ENCODE measurements around the gene LTBP2.
A peak's percentile ranks its signal among the peaks of the same experiment; 100 is the strongest.

LTBP2 gene

DNA sequence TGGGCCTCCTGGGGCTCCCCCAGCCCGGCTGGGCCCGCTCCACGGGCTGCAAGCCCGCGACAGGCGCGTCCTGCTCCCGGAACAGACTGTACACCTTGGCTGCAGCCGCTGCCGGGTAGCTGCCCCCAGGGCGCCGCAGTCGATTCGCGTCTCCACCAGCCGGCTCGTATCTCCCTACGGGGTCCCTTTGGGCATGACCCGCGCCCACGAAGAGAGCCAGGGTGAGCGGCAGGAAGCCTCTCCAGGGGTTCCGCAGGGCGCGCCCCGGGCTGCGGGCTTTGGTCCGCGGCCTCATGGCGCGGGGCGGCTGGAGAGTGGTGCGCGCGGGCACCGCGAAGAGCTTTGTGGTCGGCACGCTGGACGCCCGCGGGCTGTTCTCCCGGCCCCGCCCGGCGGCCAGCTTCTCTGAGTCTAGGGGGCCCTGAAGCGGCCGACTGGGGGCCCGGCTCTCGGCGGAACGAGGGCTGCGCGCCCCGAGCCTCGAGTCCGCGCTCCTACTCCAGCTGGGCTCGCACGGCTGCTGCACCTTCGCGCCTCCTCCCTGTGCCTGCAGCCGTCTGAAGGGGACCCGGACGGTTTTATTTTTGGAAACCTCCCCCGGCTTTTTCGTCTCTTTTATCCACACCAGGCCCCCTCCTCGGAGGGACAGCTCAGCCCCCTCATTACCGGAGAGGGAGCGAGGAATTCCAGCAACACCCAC lies at the start of gene LTBP2:
Gene LTBP2 (minus strand): TSS at position 588 of the 700 bp plus-strand sequence. CDS start 293 bp downstream, at position 295.
- DNase-seq, result peak; percentile 48

DNA sequence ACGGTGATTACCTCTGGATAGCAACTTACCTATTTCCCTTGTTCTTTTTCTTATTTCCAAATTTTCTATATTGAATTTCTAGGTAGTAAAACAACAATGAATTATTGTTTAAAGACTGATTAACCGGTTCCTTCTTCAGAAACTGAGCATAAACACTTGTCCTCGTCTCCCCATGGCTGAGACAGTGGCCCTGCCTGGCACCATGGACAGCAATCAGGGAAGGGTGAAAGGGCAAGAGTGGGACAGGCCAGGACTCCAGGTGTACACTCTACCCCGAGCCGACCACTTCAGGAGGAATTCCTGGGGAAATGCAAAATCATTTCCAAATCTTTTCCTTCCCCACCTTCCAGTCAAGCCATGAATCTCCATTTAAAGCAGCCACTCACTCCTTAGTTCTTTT lies 48.8 kb upstream of the LTBP2 start:
- no peak for DNase-seq

DNA sequence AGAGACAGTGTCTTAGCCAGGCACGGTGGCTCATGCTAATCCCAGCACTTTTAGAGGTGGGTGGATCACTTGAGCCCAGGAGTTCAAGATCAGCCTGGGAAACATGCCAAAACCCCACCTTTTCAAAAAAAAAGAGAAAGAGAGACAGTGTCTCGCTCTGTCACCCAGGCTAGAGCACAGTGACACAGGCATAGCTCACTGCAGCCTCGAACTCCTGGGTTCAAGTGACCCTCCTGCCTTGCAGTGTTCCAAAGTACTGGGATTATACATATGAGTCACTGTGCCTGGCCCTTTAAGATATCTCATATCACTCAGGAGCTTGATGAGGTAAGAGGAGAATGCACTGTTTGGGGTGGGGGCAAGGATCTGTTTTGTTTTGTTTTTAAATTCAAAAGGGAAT lies 48.1 kb upstream of the LTBP2 start:
- DNase-seq, result no peak

DNA sequence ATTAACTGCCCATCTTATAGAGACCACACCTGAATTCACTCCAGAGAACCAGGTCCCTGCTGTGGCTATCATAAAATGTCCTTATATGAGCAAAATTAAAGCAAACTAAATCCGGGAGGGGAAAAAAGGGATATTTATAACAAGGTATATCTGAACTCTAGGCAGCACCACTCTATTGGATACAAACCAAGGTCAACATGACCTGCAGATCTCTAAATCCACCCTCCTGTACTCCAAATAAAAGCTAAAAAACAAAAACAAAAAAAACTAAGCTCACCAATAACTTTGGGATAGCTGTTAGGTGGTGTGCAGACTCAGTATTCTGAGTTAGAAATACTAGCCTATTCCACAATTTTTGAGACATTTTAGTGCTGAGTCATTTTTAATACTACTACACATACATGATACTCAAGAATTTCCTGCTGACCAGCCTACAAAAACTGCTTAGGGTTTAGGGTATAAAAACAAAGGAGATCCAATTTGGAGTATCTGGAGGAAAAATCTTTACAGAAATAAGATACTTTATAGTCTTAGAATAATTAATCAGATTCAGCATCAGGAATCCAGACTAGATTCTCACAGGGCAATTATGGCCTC lies 46.6 kb upstream of the LTBP2 start:
- DNase-seq, result no peak

DNA sequence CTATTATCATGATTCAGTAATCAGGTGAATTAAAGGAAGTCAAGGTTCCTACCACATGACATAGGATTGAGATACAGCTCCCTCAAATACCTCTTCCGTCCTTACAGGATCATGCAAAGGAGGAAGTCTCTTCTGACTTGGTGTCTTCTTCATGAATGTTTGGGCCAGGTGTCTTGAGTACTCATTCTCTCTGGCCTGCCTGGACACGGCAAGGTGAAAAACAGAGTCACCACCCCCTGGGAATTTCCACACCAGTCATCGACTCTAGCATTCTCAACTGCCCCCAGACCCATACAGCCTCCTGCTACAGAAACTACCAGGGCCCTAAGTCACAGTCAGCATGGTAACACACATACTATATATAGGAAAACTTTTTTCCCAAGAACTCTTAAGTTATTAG lies 44.9 kb upstream of the LTBP2 start:
- no peak for DNase-seq

DNA sequence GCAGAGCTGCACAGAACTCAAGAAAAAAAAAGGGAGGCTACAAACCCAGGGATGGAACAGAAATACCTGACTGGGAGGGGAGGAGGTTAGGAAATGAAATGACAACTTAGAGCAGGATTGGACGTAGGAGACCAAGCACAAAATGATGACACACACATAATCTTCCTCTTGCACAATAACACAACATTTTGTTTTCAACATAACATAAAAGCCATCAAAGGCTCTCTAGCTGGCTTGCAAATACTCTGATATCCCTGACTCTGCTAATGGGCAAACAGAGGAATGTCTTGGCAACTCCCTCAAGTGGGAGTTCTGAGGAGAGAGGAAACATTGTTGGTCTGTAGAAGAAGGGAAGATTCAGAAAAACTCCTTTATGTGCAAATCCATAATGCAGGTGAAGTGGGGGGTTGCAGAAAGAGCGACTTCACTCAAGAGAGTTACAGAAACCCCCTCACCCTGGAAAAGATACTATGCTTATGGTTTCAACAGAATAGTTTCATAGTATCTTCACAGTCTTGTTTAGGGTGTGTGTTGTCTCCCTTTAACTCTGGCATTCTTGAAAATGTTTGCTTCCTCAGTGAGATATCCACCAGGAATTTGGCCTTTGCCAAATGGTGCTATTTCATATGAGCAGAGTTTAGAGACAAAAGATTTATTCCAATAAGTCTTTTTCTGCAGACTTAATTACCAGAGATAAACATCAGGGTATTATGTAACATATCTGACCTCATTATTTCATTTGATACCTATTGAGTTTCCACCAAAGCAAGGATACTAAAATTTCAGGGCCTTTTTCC lies 43.8 kb upstream of the LTBP2 start:
- no peak for DNase-seq

DNA sequence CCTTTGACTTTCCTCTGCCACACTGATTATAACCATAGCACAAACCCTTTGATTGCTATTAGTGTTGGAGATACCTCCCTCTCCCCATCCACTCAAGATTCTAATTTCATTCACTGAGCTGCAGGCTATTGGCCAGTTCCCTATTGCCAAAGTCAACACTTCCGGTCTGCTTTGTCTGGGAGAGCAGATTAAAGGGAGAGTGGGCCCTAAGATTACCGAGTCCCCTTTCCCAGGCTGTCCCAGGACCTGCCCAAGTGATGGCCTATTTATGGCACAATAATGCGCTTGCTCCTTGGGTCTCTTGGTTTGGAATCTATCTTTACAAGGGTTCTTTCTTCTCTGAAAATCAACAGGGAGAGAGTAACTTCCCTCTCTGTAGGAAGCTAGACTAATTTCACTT lies 42.9 kb upstream of the LTBP2 start:
- no peak for DNase-seq

DNA sequence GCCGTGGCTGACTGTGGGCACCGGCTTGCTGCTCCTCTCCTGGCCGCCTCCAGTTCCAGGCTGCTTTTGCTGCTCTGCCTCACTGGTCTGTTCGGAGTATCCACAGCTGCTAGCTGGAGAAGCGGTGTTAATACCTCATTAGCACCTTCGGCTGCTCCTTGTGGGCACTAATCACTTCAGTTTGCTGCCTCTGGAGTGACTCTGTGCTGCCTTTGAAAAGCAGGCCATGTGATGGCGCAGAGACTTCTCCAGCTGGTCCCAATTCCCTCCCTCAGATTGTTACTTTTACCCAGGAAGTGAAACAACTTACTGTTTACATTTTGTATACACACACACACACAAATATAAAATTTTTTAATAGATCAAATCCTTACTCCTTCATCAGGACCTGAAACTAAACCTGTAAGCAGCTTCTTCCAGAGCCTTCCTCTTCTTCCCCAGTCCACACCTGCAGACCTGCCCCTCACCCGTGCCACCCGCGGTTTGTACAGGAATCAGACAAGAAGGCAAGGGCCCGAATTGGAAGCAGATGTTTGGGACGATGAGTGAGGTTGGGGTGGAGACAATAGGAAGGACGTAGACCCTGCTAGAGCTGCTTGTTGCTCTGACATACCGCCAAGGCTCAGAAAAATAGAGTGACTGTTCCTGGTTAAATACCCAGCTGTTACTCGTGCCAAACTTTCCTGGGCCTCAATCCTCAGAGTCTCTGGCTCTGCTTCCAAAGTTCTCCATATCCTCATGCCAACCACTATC lies 41.5 kb upstream of the LTBP2 start:
- no peak for DNase-seq

DNA sequence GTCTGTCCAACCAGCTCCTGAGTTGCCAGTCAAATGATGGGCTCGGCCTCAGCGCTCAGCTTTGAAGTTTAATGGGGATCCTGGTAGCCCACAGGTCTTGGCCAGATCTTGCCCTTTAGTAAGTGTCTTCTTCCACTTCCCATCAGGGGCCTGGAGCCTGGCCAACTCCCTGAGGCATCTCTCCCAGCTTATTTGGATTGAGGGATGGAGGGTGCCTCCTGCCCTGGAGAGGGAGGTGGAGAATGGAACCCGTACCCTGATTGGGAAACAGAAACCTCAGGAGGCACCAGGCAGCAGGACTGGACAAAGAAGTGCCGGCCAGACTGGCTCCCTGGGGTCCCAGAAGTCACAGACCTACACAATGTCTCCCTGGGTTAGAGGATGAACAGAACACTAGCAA lies 40.5 kb upstream of the LTBP2 start:
- no peak for DNase-seq

DNA sequence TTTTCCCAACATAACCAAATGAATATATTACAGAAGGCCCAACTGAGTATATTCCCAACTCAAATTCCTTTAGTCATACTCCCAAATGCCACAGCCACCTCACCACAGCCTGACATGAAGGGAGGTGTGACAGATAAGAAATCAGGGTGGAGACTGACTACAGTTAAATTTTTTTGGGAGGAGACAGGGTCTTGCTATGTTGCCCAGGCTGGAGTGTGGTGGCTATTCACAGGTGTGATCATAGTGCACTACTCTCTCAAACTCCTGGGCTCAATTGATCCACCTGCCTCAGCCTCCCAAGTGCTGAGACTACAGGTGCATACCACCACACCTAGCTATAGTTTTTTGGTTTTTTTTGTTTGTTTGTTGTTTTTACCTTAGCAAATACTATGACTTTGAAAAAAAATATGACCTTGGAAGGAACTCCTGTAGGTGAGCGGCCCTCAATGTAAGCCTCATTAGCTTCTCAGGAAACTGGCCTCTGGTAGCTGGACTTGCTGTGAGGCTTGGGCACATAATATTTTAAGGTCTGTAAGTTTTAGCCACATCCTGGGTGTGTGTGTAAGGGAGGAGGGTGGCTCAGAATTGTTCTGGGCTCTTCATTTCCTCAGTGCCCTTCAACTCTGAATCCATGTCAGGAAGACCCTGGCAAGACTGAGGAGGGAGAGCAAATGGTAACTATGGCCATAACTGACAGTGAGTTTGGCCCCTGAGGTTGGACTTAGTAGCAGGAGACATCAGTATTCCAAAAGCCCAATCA lies 39.1 kb upstream of the LTBP2 start:
- no peak for DNase-seq

DNA sequence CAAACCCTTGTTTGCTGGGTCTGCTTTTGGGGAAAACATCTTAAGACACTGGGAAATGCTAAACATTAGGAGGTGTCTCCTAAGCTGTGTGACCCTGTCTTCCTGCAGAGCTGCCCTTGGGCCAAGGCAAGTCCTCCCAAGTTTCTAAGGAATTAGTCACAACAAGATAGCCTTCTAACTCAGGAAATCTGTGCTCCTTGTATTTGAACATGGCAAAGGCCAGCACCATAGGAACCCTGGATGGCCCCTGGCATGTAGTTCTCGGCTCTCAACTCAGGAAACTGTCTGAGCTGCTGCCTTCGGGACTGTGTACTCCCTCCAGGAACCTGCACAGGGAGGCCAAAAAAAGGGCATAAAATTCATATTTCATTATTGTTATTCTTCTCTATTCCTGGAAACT lies 37.6 kb upstream of the LTBP2 start:
- DNase-seq, result no peak

DNA sequence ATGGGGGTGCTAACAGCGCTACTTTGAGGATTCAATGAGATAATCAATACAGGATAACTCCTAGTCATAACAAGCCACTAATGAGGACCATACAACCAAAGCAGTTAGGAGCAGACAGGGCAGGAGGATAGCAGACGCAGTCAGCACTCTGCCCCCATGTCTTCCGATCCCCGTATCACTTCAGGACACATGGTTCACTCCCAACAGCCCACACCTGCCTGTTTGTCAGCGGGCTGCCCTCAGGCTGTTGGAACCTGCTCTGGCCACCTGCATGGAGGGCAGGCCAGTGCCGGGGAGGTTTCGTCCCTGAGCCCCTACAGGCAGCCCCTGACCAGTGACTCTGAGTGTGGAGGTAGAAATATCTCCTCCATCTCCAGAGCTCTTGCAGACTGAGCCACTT lies 37.1 kb upstream of the LTBP2 start:
- no peak for DNase-seq

DNA sequence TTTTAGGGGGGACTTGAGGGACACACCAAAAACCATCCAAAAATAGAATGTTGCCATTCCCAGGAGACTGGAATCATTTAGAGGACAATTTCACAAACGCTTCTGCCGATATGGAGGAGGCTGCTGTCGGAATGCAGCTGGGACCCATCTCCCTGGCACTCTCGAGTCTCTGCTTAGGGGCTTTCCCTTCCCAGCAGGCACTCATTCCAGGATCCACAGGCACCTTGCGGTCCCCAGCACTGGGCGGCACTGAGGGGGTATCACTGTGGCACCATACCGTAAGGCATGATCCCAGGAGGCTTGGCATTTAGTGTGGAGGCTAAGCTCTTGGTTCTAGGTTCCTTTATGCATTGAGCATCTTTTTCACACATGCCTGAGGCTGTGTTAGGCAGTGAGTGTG lies 36.6 kb upstream of the LTBP2 start:
- no peak for DNase-seq

DNA sequence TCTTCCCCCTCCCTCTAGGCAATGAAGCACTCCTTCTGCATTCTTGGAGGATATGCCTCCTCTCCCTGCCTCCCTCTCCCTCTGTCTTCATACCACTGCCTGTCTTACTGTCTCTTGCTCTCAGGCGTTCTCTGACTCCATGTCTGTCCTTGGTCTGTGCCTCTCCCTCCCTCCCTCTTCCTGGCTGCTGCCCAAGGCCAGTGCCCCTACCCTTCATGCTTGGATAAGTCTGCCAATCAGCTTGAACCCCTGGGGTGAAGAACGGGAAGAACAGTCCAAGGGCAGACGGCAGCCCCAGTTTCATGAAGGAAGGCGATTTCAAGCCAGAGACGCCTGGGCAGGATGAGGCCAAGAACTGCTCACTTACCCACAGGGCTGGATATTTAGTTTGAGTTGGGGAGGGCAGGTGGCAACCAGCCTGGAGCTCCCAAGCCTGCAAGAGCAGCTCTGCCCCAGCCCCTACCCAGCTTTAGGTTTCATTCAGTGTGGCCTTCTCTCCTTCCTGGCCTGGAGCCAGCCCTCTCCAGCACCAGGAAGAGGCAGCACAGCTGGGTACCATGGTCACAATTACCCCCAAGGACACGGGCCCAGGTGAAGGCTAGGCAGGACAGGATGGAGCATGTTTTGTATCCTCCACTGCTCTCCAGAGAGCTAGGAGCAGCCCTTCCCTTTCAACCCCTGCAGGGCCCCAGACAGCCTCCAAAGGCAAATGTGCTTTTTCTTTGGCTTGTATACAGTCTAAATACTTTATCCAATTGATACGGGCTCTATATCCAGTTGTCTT lies 35.8 kb upstream of the LTBP2 start:
- DNase-seq, result no peak

DNA sequence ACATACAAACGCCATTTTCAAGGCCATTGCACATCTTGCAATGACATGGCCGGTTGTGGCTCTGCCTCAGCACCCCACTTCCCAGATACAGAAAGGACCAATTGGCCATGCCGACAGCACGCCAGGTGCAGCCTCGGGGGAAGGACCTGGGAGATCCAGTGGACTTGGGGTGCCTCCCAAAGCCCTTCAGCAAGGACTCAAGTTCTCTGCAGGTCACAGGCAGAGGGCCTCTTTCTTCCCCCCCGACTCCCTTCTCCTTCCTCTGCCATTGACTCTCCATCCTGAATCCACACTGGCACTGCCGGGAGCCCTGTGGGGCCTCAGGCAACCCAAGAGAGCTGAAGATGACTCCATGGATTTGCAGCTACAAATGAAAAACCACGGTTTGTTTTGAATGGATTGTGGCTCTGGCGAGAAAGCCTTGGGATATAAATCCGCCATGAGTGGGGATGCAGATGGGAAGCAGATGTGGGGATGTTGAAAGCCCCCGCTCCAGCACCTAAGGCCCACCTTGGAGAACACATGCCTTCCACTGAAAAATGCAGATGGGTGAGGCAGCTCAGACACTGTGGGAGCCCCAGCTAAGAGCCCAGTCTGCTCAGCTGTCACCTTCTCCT lies 35.1 kb upstream of the LTBP2 start:
- DNase-seq, result no peak

DNA sequence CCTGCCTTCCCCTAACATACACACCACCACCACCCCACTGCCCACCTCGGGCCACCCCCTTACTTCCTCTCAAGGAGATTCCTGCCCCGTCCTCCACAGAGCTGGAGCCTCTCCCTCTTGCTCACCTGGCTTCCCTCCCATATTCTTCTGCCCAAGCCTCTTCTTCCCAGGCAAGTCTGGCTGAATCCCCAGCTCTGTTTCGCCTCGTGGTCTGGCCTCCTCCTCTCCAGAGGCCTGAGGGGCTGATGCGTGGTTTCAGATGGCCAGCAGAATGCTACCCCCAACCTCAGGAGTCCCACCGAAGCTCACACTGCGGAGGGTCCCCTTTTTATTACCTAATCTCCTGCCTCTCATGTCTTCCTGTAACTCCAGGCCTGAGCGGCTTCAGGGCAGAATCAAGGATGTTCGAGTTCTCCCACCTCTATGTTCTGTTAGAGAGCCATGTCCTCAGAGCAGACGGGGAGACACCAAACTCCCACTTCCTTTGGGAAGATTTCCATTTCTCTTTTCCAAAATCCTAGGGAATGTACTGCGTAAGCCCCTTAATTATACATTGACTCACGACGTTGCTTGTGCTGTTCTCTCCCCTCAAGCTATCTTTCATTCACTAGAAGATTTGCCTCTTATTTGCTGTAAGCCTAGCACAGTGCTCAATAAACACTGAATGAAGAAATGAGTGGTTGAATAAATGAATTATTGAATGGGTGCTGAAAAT lies 33.9 kb upstream of the LTBP2 start:
- DNase-seq, result no peak

DNA sequence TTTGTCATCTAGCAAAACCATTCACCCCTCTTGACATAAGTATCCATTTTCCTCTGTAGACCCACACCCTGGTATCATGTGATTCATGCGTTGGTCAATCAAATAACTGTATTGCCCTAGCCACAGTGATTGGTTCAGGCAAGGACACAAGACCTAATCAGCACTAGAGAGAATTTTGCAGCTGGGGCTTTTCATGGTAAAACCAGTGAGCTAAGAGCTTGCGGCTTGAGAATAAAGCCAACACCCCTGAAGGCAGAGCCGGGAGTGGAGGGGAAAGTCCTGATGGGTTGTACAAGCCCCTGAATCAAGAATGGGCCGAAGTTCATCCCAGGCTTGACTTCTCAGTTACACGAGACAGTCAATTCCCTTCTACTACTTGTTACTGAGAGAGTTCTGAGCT lies 33.2 kb upstream of the LTBP2 start:
- DNase-seq, result no peak

DNA sequence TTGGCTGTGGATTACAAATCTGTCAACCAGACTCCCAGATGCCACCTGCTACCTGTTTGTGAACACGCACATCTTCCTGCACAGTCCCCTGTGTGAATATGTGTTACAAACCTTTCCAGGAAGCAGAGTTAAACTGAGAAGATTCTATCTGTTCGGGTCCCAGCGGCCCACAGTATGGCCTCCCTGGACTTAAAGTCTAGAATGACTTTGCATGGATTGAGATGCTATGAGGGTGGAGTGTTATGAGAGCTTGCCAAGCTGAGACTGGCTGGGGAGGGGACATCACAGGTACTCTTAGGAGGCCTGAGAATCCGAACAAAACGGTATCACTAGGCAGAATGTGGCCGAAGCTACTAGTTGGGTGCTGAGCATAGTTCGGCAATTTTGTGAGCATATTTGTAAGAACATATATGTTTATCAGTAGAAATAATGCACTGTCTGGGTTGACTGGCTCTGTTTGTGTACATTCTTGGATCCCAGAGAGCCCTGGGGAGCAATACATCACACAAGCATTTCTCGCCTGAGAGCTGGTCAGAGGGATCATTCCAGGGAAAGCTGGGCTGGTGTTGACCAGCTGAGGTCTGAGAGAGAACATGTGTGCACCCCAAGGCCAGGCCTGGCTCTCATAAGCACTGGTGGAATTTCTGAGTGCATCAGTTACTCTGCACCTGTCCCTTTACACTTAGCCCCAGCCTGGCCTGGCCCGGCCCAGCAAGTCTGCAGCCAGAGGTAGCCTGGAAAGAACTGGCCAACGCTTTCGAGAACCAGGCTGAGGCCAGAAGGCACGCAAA lies 29.8 kb upstream of the LTBP2 start:
- DNase-seq, result no peak

DNA sequence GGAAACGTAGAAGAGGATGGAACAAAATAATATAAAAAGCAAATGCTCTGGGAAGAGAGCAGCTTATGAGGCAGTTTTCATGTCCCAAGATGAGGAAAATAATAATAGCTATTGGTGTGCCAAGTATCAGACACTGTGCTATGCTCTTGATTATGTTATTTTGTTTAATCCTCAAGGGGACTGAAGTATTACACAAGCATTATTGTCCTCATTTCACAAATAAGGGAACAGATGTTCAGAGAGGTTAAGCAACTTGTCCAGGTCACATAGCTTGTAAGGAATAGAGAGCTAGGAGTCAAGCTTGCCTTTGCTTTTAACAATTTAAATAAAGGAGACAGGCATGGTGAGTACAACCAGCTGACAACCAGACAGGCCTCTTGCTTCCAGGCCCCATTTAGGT lies 26.9 kb upstream of the LTBP2 start:
- DNase-seq, result no peak

DNA sequence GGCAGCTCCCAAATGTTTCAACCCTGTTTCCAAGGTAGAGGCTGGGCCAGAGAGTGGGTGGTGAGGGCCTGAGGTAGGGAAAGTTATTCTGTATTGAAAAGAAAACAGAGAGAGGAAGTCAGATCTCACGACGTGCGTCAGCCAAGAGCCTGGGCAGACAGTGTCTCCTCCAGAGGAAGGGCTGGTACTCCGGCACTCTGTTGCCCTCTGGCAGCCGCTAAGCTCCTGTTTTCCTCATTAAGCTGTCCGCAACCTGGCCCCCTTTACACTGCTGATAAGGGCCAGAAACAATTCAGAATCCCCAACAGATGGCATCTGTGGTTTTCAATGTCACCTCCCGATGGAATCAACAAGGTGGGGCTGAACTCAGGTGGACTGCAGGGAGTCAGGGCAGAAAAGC lies 26.0 kb upstream of the LTBP2 start:
- no peak for DNase-seq
